LNCAP (cell line): ENCODE measurements around the gene GLYR1.

ENCODE experiments used
- CTCF ChIP-seq: fragments of 450-650 bp; IDR thresholded peaks from 2 replicates; pipeline ENCODE4 v1.5.1; 2017; ENCODE audit warnings: mild to moderate bottlenecking

Gene GLYR1

DNA sequence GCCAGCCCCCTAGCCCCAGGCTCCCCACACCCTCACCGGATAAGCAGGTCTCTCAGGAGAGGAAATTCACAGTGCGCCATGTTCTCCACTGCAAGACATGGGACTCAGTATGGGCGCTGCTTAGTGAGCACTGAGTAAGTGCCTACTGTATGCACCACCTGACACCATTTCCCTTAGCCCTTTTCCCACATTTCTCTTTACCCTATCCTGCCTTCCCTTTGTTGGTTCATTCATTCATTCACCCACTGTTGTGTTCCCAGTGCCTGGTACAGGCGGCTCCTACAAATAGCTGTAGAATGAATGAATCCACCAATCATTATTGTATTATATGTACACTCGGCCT lies 69.1 kb downstream of the GLYR1 start:
- no peak for TF ChIP-seq CTCF

GRCh38 chr16:4777339-4778049 lies 69.6 kb downstream of the GLYR1 start:
- no peak for TF ChIP-seq CTCF

- TF ChIP-seq CTCF: no peak
Measured at GRCh38 chr16:4776141-4776705, 70.9 kb downstream of the GLYR1 start.

DNA sequence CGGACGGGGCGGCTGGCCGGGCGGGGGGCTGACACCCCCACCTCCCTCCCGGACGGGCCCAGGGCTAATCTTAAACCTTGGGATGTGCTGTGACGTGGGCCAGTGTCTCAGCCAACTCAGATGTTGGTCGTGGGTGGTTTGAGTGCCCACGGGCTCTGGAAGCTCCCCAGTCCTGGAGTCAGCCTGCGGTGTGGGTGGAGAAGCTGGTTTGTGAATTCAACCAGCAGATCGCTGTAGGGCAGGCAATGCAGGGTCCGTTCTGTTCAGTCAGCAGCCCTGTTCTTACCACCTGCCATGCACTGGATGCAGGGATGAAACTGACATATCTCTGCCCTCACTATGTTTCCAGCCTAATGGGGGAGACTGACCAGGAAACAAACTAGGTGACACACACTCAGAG lies 72.1 kb downstream of the GLYR1 start:
- TF ChIP-seq CTCF: no peak

GRCh38 chr16:4772351-4772750 lies 74.7 kb downstream of the GLYR1 start:
- no peak for TF ChIP-seq CTCF

DNA sequence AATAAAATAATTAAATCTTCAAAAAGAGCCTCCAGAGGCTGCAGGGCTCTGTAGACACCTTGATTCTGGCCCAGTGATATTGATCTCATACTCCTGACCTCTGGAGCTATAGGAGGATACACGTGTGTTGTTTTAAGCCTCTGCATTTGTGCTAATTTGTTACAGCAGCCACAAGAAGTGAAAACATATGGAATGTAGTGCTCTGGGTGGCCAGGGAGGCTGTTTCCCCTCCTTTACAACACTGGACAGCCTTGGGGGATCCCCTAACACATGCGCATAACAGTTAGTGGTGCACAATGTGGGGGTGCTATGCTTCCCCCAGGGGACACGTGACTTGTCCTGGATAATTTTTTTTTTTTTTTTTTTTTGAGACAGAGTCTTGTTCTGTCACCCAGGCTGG lies 75.4 kb downstream of the GLYR1 start:
- TF ChIP-seq CTCF: no peak

- no peak for TF ChIP-seq CTCF
Measured at GRCh38 chr16:4769306-4769638, 77.8 kb downstream of the GLYR1 start.
